Mesothelial cell of epicardium (in vitro differentiated cells): ENCODE data around the gene SLC27A4. TPM values are rescaled to one million over a fixed set of nuclear protein-coding genes. Genes with fewer than 3 reads are reported as not detected.
A peak's percentile ranks its signal among the peaks of the same experiment; 100 is the strongest.

Source experiments
- DNase-seq, 2 experiments: peaks; one replicate each; pipeline ENCODE4 v3.0.0; 2021; ENCODE audit warnings: low spot score in 2 of 2; ENCODE audit not compliant: unreplicated experiment in 2 of 2
- H3K27ac Mint-ChIP-seq: 2 replicates; pipeline ENCODE4 v1.8.0; 2021; ENCODE audit warnings: mixed read lengths
- H3K27me3 Mint-ChIP-seq: 2 replicates; pipeline ENCODE4 v1.8.0; 2021; ENCODE audit warnings: low read depth, mixed read lengths
- H3K36me3 Mint-ChIP-seq: 2 replicates; pipeline ENCODE4 v1.8.0; 2021; ENCODE audit warnings: mixed read lengths
- H3K4me1 Mint-ChIP-seq: 2 replicates; pipeline ENCODE4 v1.8.0; 2021; ENCODE audit warnings: mixed read lengths
- H3K4me3 Mint-ChIP-seq: 2 replicates; pipeline ENCODE4 v1.8.0; 2021; ENCODE audit warnings: mild to moderate bottlenecking, moderate library complexity, mixed read lengths
- H3K9me3 Mint-ChIP-seq: 2 replicates; pipeline ENCODE4 v1.8.0; 2021; ENCODE audit warnings: mixed read lengths
- CTCF ChIP-seq: fragments of 200-600 bp; sonication (generic); IDR thresholded peaks from one replicate; pipeline ENCODE4 v1.5.0; 2021; ENCODE audit warnings: antibody characterized with exemption; ENCODE audit not compliant: unreplicated experiment
- total RNA-seq: library from RNA; stranded (reverse); gene quantifications from 3 replicates; pipeline ENCODE4 v1.2.1, GENCODE V29; 2021

SLC27A4 gene
- total RNA-seq, 1 donor from 2014 or later: 18.5 TPM

- Mint-ChIP-seq H3K36me3 (peaks cover 3% of the 10 kb centered on the region), H3K9me3 (no peaks in the 10 kb centered on the region), H3K27ac (no peak overlapping the region), H3K4me3 (no peak overlapping the region), H3K27me3 (no peaks in the 10 kb centered on the region), H3K4me1 (peaks cover 7% of the 10 kb centered on the region)
- no peak for TF ChIP-seq CTCF
- DNase-seq: no peak
Observed at GRCh38 chr9:128297221-128297773, 43.0 kb upstream of the SLC27A4 start.

- Mint-ChIP-seq H3K27me3 (no peaks in the 10 kb centered on the region), H3K4me3 (no peak overlapping the region), H3K36me3 (peaks cover 2% of the 10 kb centered on the region), H3K27ac (peak overlapping the region; percentile 47), H3K9me3 (no peaks in the 10 kb centered on the region), H3K4me1 (peaks cover 7% of the 10 kb centered on the region)
- DNase-seq: no peak
- TF ChIP-seq CTCF: no peak
Observed at GRCh38 chr9:128298535-128299482, 41.5 kb upstream of the SLC27A4 start.

- no peaks in the 10 kb centered on the region for H3K27me3 Mint-ChIP-seq
- peaks cover 8% of the 10 kb centered on the region for H3K36me3 Mint-ChIP-seq
- H3K27ac Mint-ChIP-seq: no peak overlapping the region
- no peak for DNase-seq
- H3K9me3 Mint-ChIP-seq: no peaks in the 10 kb centered on the region
- no peaks in the 10 kb centered on the region for H3K4me1 Mint-ChIP-seq
- H3K4me3 Mint-ChIP-seq: no peak overlapping the region
- no peak for TF ChIP-seq CTCF
Observed at GRCh38 chr9:128304136-128304970, 36.0 kb upstream of the SLC27A4 start.

GRCh38 chr9:128304971-128305288 is 35.4 kb upstream of the SLC27A4 start:
- Mint-ChIP-seq H3K4me1 (no peaks in the 10 kb centered on the region), H3K27ac (no peak overlapping the region), H3K4me3 (no peak overlapping the region), H3K27me3 (no peaks in the 10 kb centered on the region), H3K9me3 (no peaks in the 10 kb centered on the region), H3K36me3 (peaks cover 12% of the 10 kb centered on the region)
- TF ChIP-seq CTCF: no peak
- no peak for DNase-seq

GRCh38 chr9:128309551-128309950 is 30.8 kb upstream of the SLC27A4 start:
- Mint-ChIP-seq H3K4me3 (no peak overlapping the region), H3K4me1 (no peaks in the 10 kb centered on the region), H3K36me3 (peaks cover 24% of the 10 kb centered on the region), H3K27me3 (no peaks in the 10 kb centered on the region), H3K27ac (no peak overlapping the region), H3K9me3 (no peaks in the 10 kb centered on the region)
- DNase-seq: no peak
- no peak for TF ChIP-seq CTCF
